Bone marrow (tissue), 2 donors: ENCODE measurements around the gene MAP2K1.

Experiments
- DNase-seq, 2 donors: peaks; one replicate each; lab custom pipeline; 2025; lab: John Stamatoyannopoulos, UW

Gene MAP2K1

GRCh38 chr15:66504563-66505429 lies 118.1 kb downstream of the MAP2K1 start, which contains the start of the genes RPL4 and ZWILCH:
Gene RPL4, minus strand, starts transcription at chr15:66504855. Its CDS starts 65 bp downstream, at chr15:66504790.
Gene ZWILCH, plus strand, starts transcription at chr15:66505326. Its CDS starts 13 bp downstream, at chr15:66505339.
- DNase-seq: peak; percentile 52 to 88

DNA sequence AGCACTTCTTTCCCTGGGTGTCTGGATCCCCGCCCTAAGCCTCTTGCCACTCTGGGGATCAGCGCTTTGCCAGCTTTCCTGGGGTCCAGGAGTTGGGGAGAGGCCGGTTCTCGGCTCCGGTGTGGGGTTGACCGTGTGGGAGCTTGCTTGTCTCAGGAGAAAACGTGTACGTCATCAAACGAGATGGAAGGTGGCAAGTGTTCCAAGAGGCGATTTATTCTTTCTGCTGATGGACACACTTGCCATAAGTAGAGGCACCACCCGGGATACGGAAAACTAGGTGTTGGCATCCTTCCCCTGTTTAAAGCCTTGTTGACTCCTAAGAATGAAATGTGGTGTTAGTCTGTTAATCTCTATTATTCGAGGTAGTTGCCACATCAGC lies 118.7 kb downstream of the MAP2K1 start:
- no peak for DNase-seq

- no peak for DNase-seq
Measured at GRCh38 chr15:66505818-66506217, 119.1 kb downstream of the MAP2K1 start.

DNA sequence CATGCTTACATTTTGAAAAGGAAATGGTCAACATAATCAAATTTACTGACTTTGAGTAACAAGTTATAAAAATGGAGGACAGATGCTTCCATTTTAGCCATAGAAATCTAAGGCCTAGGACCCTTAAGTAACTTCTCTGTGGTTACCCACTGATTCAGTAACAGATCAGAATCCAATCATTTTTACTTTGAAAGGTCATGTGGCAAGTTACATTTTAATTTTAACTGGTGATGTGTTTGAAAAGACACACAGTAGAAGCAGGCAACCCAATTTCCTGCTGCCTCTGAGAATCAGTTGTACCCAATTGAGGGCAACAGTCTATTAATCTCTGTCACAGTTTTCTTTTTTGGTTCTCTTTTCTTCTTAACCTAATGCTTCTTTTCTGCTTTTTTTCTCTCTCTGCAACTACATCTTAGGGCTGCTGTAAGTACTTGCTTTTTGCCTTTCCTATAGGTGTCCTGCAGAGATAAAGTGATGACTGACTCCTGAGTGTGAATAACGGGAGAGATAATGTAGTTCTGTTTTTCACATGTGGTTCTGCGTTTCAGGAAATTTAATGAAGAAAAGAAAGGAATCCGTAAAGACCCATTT lies 121.7 kb downstream of the MAP2K1 start:
- DNase-seq: no peak

DNA sequence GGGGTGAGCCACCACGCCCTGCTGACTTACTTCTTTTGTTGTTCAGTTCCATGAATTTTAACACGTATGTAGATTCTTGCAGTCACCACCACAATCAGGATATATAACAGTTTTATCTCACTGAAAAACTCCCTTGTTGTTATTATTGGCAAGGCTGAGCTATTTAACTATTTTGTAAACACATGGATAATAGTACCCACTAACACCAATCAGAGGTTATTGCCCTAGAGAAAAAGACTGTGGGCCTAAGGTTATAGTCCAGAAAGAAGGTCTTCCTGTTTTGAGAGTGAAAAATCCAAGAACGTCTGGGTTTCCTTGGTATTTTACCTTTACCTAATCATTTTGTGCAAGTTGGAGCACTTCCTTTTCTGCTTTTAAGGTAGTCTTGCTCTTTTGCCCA lies 127.9 kb downstream of the MAP2K1 start:
- DNase-seq: no peak

DNA sequence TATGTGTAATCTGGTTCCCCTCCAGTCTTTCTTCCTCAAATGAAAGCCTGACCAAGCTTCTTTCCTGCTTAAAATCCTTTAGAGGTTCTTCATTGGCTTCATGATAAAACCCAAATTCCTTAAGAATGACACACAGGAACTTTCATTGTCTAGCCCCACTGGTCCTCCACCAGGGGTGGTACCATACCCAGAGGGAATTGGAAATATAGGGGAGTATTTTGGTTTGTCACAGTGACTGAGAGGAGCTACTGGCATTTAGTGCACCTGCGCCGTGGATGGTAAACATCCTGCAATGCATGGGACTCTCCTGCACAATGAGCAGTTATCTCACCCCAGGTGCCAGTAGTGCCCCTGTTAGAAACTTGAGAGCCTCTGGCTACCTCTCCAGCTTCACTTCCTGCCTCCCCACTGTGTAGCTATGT lies 129.2 kb downstream of the MAP2K1 start:
- DNase-seq: no peak

- DNase-seq: no peak
Measured at GRCh38 chr15:66523926-66524325, 137.2 kb downstream of the MAP2K1 start.

- no peak for DNase-seq
Measured at GRCh38 chr15:66524838-66525237, 138.1 kb downstream of the MAP2K1 start.

DNA sequence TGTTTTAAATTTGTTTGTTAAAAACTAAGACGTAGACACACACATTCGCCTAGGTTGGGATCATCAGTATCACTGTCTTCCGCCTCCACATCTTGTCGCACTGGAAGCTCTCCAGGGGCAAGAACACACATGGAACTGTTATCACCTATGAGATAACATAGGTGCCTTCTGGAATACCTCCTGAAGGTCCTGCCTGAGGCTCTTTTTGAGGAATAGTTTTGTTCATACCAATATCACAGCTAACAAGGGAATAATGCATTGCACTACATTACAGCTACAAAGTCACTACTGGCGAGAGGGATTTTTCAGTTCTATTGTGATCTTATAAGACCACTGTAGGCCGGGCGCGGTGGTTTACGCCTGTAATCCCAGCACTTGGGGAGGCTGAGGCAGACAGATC lies 148.3 kb downstream of the MAP2K1 start:
- DNase-seq: no peak
